DND-41 (cell line): ENCODE data around the gene EXOSC2.
"Not testable (repeated sequence)": the region's sequence is repeated elsewhere in the genome, so short reads cannot be mapped to it uniquely, and the experiment has no call there.

Experiments
- CTCF ChIP-seq: IDR thresholded peaks from 2 replicates; pipeline ENCODE4 v1.5.1; 2012; ENCODE audit warnings: borderline replicate concordance, low read length, moderate library complexity, mild to moderate bottlenecking; ENCODE audit not compliant: poor library complexity, severe bottlenecking; ENCODE audit errors: extremely low read depth
- EZH2 ChIP-seq: IDR thresholded peaks from 3 replicates; pipeline ENCODE4 v1.6.1; 2012; ENCODE audit warnings: borderline replicate concordance, low read depth, mild to moderate bottlenecking, moderate library complexity, low read length, inconsistent platforms; ENCODE audit not compliant: severe bottlenecking

GRCh38 chr9:130685945-130686344, 7.6 kb upstream of the EXOSC2 start:
- not testable (repeated sequence) for TF ChIP-seq CTCF, EZH2
